ENCODE measurements around the gene CDH4.

- TF ChIP-seq CTCF (IDR thresholded peaks at IDR 0.05; ENCODE audit: borderline replicate concordance, extremely low read depth, low read length, poor library complexity, severe bottlenecking) (no peak), EZH2 (IDR thresholded peaks at IDR 0.05; ENCODE audit: borderline replicate concordance, low read depth, low read length, severe bottlenecking) (no peak)
Observed at GRCh38 chr20:61565791-61566190, 313.7 kb downstream of the CDH4 start.
